ENCODE measurements around the gene MYH7.

MYH7 gene

GRCh38 chr14:23365732-23366425, 69.6 kb downstream of the MYH7 start:
- no peak for DNase-seq

DNA sequence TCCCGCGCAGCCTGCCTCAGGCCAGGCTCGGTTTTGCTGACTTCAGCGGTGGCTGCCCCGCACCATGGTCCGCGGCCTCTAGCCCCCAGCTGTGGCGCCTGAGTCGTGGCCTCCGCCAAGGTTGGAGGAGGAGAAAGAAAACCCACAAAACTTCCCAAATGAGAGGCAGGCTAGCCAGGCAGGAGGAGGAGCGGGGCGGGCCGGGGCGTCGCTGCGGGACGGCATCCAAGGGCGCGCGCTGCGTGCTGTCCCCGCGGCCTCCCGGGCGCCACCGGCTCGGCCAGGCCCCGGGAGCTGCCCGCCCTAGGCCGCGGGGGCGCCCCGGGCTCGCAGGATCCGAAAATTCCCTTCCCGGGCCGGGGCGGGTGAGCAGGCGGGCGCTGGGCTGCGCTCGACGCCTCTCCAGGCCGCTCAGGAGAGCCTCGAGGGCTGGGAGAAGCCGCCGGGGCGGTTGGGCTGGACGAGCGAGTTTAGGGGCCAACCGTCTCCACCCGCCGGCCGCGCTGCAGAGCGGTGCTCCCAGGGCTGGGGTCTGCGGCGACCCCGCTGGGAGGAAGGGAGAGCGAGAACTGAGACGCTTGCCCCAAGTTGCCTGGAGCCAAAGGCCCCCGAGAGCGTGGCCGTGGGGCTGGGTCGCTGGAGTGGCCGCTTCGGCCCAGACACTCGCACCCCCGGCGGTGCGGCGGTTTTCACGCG, 70.3 kb downstream of the MYH7 start, which contains the start of gene EFS:
Gene EFS (minus strand): TSS at position 137 of the 696 bp plus-strand sequence. CDS start 147 bp downstream, outside the sequence.
- DNase-seq, result no peak

- DNase-seq, result no peak
Measured at GRCh38 chr14:23364164-23365035, 71.1 kb downstream of the MYH7 start.

Data from CD4-positive, alpha-beta T cell treated with Interferon gamma for 1 hour (primary cell).